HG03039 (cell line): Measurements from ENCODE around the gene UVRAG.

ENCODE experiments used
- ATAC-seq: cut with Tn5 transposase; IDR thresholded peaks from one replicate; pipeline ENCODE4 v1.9.1; 2021; ENCODE audit warnings: mild to moderate bottlenecking, moderate library complexity; ENCODE audit not compliant: unreplicated experiment

The UVRAG gene

GRCh38 chr11:75783416-75784084 lies 31.5 kb upstream of the UVRAG start:
- no peak for ATAC-seq

DNA sequence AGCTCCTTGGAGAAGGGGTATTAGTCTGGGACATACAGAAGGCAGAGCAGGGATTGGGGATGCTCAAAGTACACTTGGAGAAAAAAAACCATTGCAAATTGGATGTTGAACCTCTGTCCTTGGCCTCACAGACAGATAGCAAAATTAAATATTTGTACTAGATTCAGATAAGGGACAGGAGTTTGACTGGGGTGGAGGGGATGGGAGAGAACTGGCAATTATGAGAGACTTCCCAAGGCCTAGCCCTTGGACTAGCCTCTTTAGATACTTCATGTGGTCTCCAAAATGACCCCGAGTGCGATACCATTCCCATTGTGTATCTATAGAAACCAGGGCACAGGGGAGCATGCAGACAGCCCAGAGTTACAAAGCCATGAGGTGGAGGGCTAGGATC lies 30.9 kb upstream of the UVRAG start:
- no peak for ATAC-seq

DNA sequence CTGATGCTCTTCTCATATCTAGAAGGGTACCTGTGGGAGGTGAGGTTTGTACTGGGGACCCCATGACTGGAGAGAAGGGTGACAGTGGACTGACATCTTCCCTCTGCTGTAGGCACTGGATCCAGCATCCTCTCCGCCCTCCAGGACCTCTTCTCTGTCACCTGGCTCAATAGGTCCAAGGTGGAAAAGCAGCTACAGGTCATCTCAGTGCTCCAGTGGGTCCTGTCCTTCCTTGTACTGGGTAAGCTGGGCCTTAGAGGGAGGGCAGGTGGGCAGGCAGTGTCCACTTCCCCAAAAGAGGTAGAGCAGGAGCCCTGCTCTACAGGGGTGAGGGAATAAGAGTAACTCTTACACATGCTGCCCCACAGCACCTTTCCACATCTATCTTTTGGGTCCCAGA lies 30.5 kb upstream of the UVRAG start:
- no peak for ATAC-seq

- no peak for ATAC-seq
Observed at GRCh38 chr11:75785187-75785586, 29.8 kb upstream of the UVRAG start.

DNA sequence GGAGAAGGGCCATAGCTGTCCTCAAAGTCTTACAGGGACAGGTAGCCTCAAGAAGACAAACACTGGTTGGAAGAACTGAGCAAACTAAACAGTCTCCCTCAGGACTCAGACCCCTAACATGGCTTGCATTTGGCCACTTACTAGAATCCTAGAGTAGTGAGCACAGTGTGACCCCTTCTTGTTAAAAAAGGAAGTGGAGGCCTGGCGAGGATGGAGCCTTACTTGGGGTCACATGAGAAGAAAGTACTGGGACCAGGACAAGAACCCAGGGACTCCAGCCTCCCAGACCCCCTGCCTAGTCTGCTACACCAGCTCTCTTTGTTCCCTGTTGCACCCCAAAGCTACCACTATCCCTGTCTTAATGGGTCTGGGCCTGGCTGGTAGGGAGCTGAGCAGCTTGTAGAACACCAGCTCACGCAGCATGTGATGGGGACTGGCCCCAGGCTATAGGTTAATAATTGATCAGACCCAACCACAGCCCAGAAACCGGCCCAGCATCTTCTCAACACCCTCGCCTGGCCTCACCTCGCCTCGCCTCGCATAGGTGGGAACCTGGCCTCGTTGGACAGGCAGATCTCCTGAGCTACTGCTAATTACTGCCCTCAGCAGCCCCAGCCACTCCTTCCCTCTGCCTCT lies 28.8 kb upstream of the UVRAG start:
- ATAC-seq = no peak

DNA sequence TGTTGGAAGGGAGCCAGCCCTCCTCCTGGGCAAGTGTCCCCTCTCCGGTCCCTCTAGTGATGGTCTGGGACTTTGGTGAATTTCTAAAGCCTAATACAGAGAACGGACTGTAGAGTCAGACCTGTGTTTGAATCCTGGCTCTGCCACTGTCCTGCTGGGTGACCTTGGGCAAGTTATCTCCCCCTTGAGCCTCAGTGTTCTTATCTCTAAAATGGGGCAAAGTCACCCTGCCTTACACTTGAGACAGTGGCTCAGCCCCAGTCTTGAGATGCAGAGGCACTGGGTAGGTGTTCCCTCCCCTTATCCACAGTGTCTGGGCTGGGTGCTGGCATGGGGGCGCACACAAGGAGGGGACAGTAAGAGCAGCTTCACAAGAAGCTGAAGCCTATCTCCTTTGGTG lies 25.5 kb upstream of the UVRAG start:
- ATAC-seq = no peak

DNA sequence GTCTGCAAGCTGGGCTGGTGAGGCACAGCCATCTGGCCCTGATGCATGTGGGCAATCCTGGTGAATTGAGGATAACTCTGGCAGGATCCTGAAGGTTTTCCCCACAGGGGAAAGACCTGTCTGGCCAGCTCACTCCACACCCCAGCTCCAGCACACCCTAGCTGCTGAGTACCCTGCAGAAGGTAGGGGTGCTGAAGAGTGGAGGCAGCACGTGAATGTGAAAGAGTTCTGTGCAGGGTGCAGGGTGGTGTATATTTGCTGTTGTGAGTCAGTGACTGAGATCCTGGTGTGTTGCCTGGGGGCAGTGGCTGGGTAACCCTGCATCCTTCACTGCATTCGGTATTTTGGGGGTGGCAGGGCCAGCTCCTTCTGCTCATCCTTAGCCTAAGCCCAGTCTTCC lies 24.0 kb upstream of the UVRAG start:
- no peak for ATAC-seq

GRCh38 chr11:75792127-75792731 lies 22.8 kb upstream of the UVRAG start:
- no peak for ATAC-seq

- no peak for ATAC-seq
Observed at GRCh38 chr11:75792997-75793800, 21.8 kb upstream of the UVRAG start.

DNA sequence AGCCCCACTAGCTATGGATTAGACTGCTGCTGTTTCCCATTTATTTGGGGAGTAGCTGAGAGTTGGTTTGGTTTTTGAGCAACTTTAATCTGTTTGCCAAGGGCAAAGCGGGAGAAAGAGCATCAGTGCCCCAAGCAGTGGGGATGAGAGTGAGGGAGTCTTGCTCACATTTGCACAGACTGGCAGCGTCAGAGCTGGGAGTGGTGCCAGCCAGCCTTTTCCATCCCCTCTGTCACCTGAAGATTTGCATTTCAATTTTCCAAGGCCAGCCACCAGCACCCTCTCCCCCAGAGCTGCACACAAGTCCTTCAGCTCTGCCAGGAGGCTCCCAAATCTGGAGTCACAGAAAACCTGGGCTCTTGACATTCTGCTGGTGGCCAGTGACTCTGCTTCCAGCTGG lies 21.0 kb upstream of the UVRAG start:
- no peak for ATAC-seq

GRCh38 chr11:75795276-75796090 lies 19.5 kb upstream of the UVRAG start:
- ATAC-seq = no peak

GRCh38 chr11:75796091-75796435 lies 18.9 kb upstream of the UVRAG start:
- ATAC-seq = no peak

DNA sequence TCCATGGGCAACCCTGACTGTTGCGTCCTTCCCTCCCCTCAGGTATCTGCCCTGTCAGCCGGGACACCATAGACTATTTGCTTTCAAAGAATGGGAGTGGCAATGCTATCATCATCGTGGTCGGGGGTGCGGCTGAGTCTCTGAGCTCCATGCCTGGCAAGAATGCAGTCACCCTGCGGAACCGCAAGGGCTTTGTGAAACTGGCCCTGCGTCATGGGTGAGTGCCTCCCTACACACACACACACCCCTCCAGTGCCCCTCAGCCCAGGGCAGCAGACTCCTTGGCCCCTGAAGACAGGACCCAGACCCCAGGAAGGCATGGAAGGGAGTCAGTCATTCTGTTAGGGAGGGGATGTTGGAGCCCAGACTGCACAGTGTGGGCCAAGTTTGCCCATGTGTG lies 17.9 kb upstream of the UVRAG start:
- no peak for ATAC-seq

DNA sequence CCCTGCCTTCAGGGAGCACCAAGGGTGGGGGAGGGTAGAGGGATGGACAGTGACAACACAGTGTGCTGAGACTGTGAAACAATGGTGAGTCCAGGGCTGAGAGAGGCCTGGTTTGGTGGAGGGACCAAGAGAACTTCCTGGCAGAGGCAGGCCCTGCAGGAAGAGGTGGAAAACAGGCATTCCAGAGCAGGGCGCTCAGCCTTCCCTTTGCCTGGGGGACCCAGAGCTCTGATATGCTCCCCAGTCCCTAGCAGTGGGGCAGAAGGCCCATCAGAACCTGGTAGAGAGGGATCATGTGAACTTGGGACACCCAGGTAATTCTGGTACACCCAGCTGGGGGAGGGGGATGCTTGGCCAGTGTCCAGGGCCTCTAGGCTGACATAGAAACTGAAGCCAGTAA lies 17.2 kb upstream of the UVRAG start:
- ATAC-seq = no peak

- ATAC-seq = no peak
Observed at GRCh38 chr11:75800136-75800675, 14.8 kb upstream of the UVRAG start.

GRCh38 chr11:75800728-75801361 lies 14.2 kb upstream of the UVRAG start:
- ATAC-seq = no peak

DNA sequence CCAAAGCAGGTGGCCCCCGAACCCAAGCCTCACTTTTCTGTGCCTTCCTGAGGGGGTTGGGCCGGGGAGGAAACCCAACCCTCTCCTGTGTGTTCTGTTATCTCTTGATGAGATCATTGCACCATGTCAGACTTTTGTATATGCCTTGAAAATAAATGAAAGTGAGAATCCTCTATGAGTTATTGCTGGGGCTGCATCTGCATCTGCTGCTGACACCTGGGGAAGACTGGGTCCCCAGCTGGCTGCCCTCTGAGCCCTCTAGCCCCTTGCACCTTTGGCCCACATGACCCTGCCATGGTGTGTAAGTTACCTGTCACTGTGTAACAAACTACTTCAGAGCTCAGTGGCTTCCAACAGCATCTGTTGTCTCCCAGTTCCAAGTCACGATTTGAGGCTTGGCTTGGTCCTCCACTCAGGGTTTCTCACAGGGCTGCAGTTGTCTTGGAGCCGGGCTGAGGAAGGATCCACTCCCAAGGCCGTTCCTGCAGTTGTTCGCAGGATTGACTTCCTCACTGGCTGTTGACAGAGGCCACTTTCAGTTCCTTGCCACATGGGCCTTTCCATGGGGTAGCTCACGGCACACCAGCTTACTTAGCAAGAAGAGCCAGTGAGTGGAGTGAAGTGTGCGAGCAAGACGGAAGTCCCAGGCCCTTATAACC lies 13.5 kb upstream of the UVRAG start:
- no peak for ATAC-seq

GRCh38 chr11:75802021-75802912 lies 12.7 kb upstream of the UVRAG start:
- ATAC-seq = no peak
